Natural killer cell treated with Interleukin-12 subunit alpha and Interleukin-12 subunit beta and Interleukin-15 and Interleukin-18, amount 100 ng/mL, for 72 hours (primary cell): Measurements from ENCODE around the gene PAGR1. TPM values are rescaled to one million over a fixed set of nuclear protein-coding genes. Genes with fewer than 3 reads are reported as not detected.

Experiments
- ATAC-seq, 2 donors: fragments of 150-1000 bp; cut with Tn5 transposase in 1 of 2; sonication (Bioruptor Pico), chemical (Tn5 transposase) in 1 of 2; 2 replicates each; pipeline ENCODE4 v1.10.0; 2021
- DNase-seq: peaks from one replicate; pipeline ENCODE4 v3.0.0; 2022; ENCODE audit warnings: low spot score
- H3K27ac Mint-ChIP-seq, 2 donors: 1 replicate in 1 of 2; 2 replicates in 1 of 2; pipeline ENCODE4 v1.8.0; 2022; ENCODE audit warnings: mixed read lengths in 2 of 2, mild to moderate bottlenecking in 1 of 2, moderate library complexity in 1 of 2
- H3K27me3 Mint-ChIP-seq, 2 donors: 1 replicate in 1 of 2; 2 replicates in 1 of 2; pipeline ENCODE4 v1.8.0; 2022; ENCODE audit warnings: mixed read lengths in 2 of 2
- H3K36me3 Mint-ChIP-seq: one replicate; pipeline ENCODE4 v1.8.0; 2022; ENCODE audit warnings: mixed read lengths
- H3K4me1 Mint-ChIP-seq, 2 donors: 1 replicate in 1 of 2; 2 replicates in 1 of 2; pipeline ENCODE4 v1.8.0; 2022; ENCODE audit warnings: low read depth in 2 of 2, mixed read lengths in 2 of 2, mild to moderate bottlenecking in 1 of 2
- H3K4me3 Mint-ChIP-seq: one replicate; pipeline ENCODE4 v1.8.0; 2022; ENCODE audit warnings: mixed read lengths
- H3K9me3 Mint-ChIP-seq: 2 replicates; pipeline ENCODE4 v1.8.0; 2022; ENCODE audit warnings: mixed read lengths
- total RNA-seq, 2 donors: library from RNA; stranded (reverse); gene quantifications; one replicate each; pipeline ENCODE4 v1.2.3, GENCODE V29; 2022

PAGR1 gene
- total RNA-seq, 2 donors from 2014 or later, result 20.5 to 36.1 TPM

GRCh38 chr16:29805232-29806098 is 10.5 kb upstream of the PAGR1 start:
- peaks cover 36% of the 10 kb centered on the region in 2 donors for H3K4me1 Mint-ChIP-seq
- peak overlapping the region; percentile 99 for H3K4me3 Mint-ChIP-seq
- no peaks in the 10 kb centered on the region for H3K27me3 Mint-ChIP-seq
- peaks cover 12% of the 10 kb centered on the region for H3K36me3 Mint-ChIP-seq
- peak overlapping the region; percentile 98 to 99 for H3K27ac Mint-ChIP-seq
- H3K9me3 Mint-ChIP-seq, result no peaks in the 10 kb centered on the region
- peak; percentile 82 to 86 for ATAC-seq
- DNase-seq, result peak; percentile 99

DNA sequence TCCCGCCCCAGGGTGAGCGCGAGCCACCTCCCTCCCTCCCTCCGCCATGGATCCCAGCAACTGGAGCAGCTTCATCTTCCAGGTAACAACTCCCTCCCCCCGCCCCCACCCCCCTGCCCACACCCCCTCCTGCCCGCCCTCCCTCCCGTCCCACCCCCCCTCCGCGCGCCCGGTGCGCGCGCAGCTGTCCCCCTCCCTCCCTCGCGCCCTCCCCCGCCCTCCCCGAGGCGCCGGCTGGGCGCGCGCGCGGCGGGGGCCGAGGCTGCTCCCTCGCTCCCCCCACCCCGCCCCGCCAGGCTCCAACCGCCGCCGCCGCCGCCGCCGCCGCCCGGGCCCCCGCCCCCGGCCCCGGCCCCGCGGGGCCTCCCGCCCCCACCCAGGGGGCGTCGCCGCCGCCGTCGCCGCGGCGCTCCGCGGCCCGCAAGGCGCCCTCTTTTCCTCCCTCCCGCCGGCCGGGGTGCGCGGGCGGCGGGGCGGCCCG is 9.8 kb upstream of the PAGR1 start, which contains the start of gene MAZ:
Gene MAZ (plus strand): TSS at position 431 of the 481 bp plus-strand sequence. CDS start 173 bp downstream, outside the sequence.
- H3K36me3 Mint-ChIP-seq, result peaks cover 12% of the 10 kb centered on the region
- H3K4me3 Mint-ChIP-seq, result peak within 1 kb of the TSS; percentile 99
- H3K9me3 Mint-ChIP-seq, result no peaks in the 10 kb centered on the region
- H3K27me3 Mint-ChIP-seq, result no peaks in the 10 kb centered on the region
- DNase-seq (peak; percentile 83), ATAC-seq (peak; percentile 22 to 33)
- peak within 1 kb of the TSS; percentile 98 to 99 for H3K27ac Mint-ChIP-seq
- H3K4me1 Mint-ChIP-seq, result peaks cover 42 to 43% of the 10 kb centered on the region in 2 donors

DNA sequence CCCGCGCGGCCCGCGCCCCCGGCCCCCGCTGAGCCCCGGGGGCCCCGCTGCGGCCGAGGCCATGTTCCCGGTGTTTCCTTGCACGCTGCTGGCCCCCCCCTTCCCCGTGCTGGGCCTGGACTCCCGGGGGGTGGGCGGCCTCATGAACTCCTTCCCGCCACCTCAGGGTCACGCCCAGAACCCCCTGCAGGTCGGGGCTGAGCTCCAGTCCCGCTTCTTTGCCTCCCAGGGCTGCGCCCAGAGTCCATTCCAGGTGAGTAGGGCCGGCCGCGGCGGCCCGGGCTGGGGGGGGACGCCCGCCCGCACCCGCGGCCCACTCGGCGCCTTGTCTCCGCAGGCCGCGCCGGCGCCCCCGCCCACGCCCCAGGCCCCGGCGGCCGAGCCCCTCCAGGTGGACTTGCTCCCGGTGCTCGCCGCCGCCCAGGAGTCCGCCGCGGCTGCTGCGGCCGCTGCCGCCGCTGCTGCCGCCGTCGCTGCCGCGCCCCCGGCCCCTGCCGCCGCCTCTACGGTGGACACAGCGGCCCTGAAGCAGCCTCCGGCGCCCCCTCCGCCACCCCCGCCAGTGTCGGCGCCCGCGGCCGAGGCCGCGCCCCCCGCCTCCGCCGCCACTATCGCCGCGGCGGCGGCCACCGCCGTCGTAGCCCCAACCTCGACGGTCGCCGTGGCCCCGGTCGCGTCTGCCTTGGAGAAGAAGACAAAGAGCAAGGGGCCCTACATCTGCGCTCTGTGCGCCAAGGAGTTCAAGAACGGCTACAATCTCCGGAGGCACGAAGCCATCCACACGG is 9.1 kb upstream of the PAGR1 start:
- Mint-ChIP-seq H3K4me1 (peaks cover 49% of the 10 kb centered on the region in 2 donors), H3K36me3 (peaks cover 7% of the 10 kb centered on the region), H3K27me3 (no peaks in the 10 kb centered on the region), H3K4me3 (peak overlapping the region; percentile 99), H3K9me3 (no peaks in the 10 kb centered on the region), H3K27ac (peak overlapping the region; percentile 93 to 97)
- DNase-seq (no peak), ATAC-seq (no peak)

- no peaks in the 10 kb centered on the region for H3K9me3 Mint-ChIP-seq
- DNase-seq (peak; percentile 92), ATAC-seq (peak; percentile 26 to 56)
- H3K4me3 Mint-ChIP-seq, result peak overlapping the region; percentile 99
- H3K36me3 Mint-ChIP-seq, result peaks cover 7% of the 10 kb centered on the region
- H3K27ac Mint-ChIP-seq, result peak overlapping the region; percentile 93 to 97
- peaks cover 49 to 52% of the 10 kb centered on the region in 2 donors for H3K4me1 Mint-ChIP-seq
- no peaks in the 10 kb centered on the region for H3K27me3 Mint-ChIP-seq
Observed at GRCh38 chr16:29807426-29808218, 8.3 kb upstream of the PAGR1 start.

- peak overlapping the region; percentile 93 to 97 for H3K27ac Mint-ChIP-seq
- DNase-seq (no peak), ATAC-seq (no peak)
- peak overlapping the region; percentile 99 for H3K4me3 Mint-ChIP-seq
- H3K4me1 Mint-ChIP-seq, result peaks cover 49 to 52% of the 10 kb centered on the region in 2 donors
- no peaks in the 10 kb centered on the region for H3K27me3 Mint-ChIP-seq
- H3K9me3 Mint-ChIP-seq, result no peaks in the 10 kb centered on the region
- H3K36me3 Mint-ChIP-seq, result peaks cover 7% of the 10 kb centered on the region
Observed at GRCh38 chr16:29808219-29808900, 7.6 kb upstream of the PAGR1 start.

- DNase-seq, result no peak
- Mint-ChIP-seq H3K4me3 (peak overlapping the region; percentile 99), H3K4me1 (peaks cover 42 to 46% of the 10 kb centered on the region in 2 donors), H3K9me3 (no peaks in the 10 kb centered on the region), H3K27ac (peak overlapping the region; percentile 93 to 97), H3K27me3 (no peaks in the 10 kb centered on the region), H3K36me3 (peaks cover 7% of the 10 kb centered on the region)
- no peak for ATAC-seq
Observed at GRCh38 chr16:29809031-29809747, 6.8 kb upstream of the PAGR1 start.

GRCh38 chr16:29809850-29810698 is 5.9 kb upstream of the PAGR1 start:
- Mint-ChIP-seq H3K36me3 (peaks cover 7% of the 10 kb centered on the region), H3K27me3 (no peaks in the 10 kb centered on the region), H3K9me3 (no peaks in the 10 kb centered on the region), H3K4me1 (peaks cover 41 to 47% of the 10 kb centered on the region in 2 donors), H3K27ac (peak overlapping the region; percentile 55 to 75), H3K4me3 (peak overlapping the region; percentile 91)
- ATAC-seq (no peak), DNase-seq (no peak)

DNA sequence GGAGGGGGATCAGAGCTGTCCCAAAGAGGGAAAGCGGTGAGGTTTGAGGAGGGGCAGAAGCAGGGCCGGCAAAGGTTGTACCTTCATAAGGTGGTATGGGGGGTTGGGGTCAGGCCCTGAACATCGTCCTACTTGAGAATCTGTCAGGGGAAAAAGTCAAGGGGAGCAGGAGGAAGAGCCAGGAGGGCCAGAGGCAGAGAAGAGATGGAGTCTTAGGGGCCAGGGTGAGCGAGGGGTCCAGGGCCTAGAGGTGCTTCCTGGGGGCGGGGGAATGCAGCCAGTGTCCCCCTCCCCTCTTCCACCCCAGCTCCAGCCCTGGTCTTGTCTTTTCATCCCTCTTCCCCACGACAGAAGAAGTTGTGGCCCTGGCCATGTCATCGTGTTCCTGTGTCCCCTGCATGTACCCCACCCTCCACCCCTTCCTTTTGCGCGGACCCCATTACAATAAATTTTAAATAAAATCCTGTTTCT is 5.2 kb upstream of the PAGR1 start:
- no peak for DNase-seq
- H3K27me3 Mint-ChIP-seq, result no peaks in the 10 kb centered on the region
- H3K4me1 Mint-ChIP-seq, result peaks cover 42 to 49% of the 10 kb centered on the region in 2 donors
- ATAC-seq, result no peak
- H3K27ac Mint-ChIP-seq, result peak overlapping the region; percentile 55 to 75
- H3K36me3 Mint-ChIP-seq, result peaks cover 7% of the 10 kb centered on the region
- peak overlapping the region; percentile 91 for H3K4me3 Mint-ChIP-seq
- H3K9me3 Mint-ChIP-seq, result no peaks in the 10 kb centered on the region

GRCh38 chr16:29811170-29811895 is 4.6 kb upstream of the PAGR1 start:
- Mint-ChIP-seq H3K9me3 (no peaks in the 10 kb centered on the region), H3K4me3 (peak overlapping the region; percentile 91), H3K36me3 (peaks cover 7% of the 10 kb centered on the region), H3K4me1 (peaks cover 42 to 53% of the 10 kb centered on the region in 2 donors), H3K27ac (peak overlapping the region; percentile 55 to 75), H3K27me3 (no peaks in the 10 kb centered on the region)
- peak; percentile 64 to 75 for ATAC-seq
- DNase-seq, result peak; percentile 92

- Mint-ChIP-seq H3K4me1 (peaks cover 48 to 60% of the 10 kb centered on the region in 2 donors), H3K4me3 (peak within 1 kb of the TSS; percentile 91), H3K27ac (peak within 1 kb of the TSS; percentile 55 to 75), H3K27me3 (no peaks in the 10 kb centered on the region), H3K36me3 (peaks cover 7% of the 10 kb centered on the region), H3K9me3 (no peaks in the 10 kb centered on the region)
- ATAC-seq (no peak), DNase-seq (peak; percentile 72)
Observed at GRCh38 chr16:29811896-29812665, 3.9 kb upstream of the PAGR1 start, which contains the start of gene PRRT2. Gene PRRT2 (plus strand): TSS chr16:29812193. CDS start chr16:29813055, 862 bp downstream.
